AG04450 (cell line): ENCODE data around the gene CLDN12. TPM values are rescaled to one million over a fixed set of nuclear protein-coding genes. Genes with fewer than 3 reads are reported as not detected.
"Not testable (repeated sequence)": the region's sequence is repeated elsewhere in the genome, so short reads cannot be mapped to it uniquely, and the experiment has no call there.

Experiments
- CTCF ChIA-PET: fragments of 300-600, 350-600 bp; formaldehyde crosslinking; extraction: SDS; loops from one replicate; lab custom pipeline; 2022; ENCODE audit warnings: antibody characterized with exemption, inconsistent platforms; lab: Charles Lee
- POLR2A ChIA-PET: fragments of 350-600 bp; formaldehyde crosslinking; extraction: SDS; loops from one replicate; lab custom pipeline; 2021; ENCODE audit warnings: antibody characterized with exemption, inconsistent platforms; lab: Yijun Ruan, JAX
- DNase-seq: peaks from one replicate; pipeline ENCODE4 v3.0.0-alpha.2; 2011; ENCODE audit warnings: low read depth, low spot score
- H3K27ac ChIP-seq: one replicate; pipeline ENCODE4 v1.5.1; 2012; ENCODE audit warnings: low read depth, low read length, control low read depth
- H3K27me3 ChIP-seq: one replicate; pipeline ENCODE4 v1.6.0; 2012; ENCODE audit warnings: low read length; ENCODE audit not compliant: control insufficient read depth, insufficient read depth
- H3K4me3 ChIP-seq: 2 replicates; pipeline ENCODE4 v1.5.1; 2011; ENCODE audit warnings: mild to moderate bottlenecking, low read depth, low read length, control low read depth
- H3K9me3 ChIP-seq: 2 replicates; pipeline ENCODE4 v1.5.1; 2012; ENCODE audit warnings: low read length; ENCODE audit not compliant: control insufficient read depth, insufficient read depth
- polyA plus RNA-seq: library from polyadenylated mRNA; depleted of rRNA; stranded (reverse); fragments of >200 nt; gene quantifications from 2 replicates; pipeline ENCODE4 v1.2.3, GENCODE V29; 2011; rRNA removed
- TF ChIP-seq, protein P1 (sequence below): IDR thresholded peaks from 2 replicates; pipeline ENCODE4 v1.5.1; 2011; ENCODE audit warnings: low read depth, low read length, control low read depth, inconsistent platforms

The CLDN12 gene
- polyA plus RNA-seq, 1 experiment = 41.6 TPM

DNA sequence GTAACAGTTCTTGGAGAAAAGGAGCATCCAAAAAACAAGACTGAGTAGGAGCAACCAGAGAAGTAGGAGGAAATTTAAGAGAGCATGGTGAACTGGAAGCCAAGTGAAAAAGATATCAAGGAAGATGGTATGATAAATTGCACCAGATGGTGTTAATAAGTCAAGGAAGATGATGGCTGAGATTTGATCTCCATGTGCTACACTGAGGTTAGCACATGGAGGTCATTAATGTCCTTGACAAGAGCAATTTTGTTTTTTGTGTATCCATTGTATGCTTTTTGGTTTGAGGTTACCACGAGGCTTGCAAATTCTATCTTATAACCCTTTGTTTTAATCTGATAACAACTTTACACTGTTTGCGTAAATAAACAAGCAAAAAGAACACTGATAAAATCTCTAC, 54.8 kb downstream of the CLDN12 start:
- Histone ChIP-seq H3K4me3 (no peak overlapping the region), H3K27ac (no peak overlapping the region), H3K9me3 (no peaks in the 10 kb centered on the region), H3K27me3 (no peaks in the 10 kb centered on the region)
- POLR2A ChIA-PET = no interaction called here
- TF ChIP-seq, protein P1, sequence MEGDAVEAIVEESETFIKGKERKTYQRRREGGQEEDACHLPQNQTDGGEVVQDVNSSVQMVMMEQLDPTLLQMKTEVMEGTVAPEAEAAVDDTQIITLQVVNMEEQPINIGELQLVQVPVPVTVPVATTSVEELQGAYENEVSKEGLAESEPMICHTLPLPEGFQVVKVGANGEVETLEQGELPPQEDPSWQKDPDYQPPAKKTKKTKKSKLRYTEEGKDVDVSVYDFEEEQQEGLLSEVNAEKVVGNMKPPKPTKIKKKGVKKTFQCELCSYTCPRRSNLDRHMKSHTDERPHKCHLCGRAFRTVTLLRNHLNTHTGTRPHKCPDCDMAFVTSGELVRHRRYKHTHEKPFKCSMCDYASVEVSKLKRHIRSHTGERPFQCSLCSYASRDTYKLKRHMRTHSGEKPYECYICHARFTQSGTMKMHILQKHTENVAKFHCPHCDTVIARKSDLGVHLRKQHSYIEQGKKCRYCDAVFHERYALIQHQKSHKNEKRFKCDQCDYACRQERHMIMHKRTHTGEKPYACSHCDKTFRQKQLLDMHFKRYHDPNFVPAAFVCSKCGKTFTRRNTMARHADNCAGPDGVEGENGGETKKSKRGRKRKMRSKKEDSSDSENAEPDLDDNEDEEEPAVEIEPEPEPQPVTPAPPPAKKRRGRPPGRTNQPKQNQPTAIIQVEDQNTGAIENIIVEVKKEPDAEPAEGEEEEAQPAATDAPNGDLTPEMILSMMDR = no peak
- no peak for DNase-seq
- CTCF ChIA-PET = interaction anchor here (0.7 kb wide), 1 partner anchor 987 kb away, joined by 4 read pairs; no protein-coding TSS in a partner anchor

DNA sequence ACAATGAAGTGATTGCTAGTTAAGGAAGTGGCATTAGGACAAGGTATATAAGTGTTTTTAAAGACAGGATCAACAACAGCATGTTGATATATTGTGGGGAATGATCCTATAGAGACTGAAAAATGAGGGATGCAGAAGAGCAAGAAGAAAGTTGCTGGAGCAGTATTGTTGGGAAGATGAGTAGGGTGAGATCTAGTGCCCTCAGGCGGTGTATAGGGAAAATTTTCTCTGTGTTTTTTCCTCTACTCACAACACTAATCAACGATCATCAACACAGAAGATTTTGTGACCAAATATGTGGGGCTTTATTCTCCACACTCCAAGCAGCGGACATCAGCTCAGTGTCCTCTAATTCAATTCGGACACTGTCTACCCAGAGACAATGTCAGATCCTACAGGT, 56.6 kb downstream of the CLDN12 start:
- TF ChIP-seq, protein P1 = peak; percentile 45; the same call in 1 of the 2 replicates
- POLR2A ChIA-PET = no interaction called here
- CTCF ChIA-PET = no interaction called here
- DNase-seq = no peak
- Histone ChIP-seq H3K27me3 (no peaks in the 10 kb centered on the region), H3K4me3 (no peak overlapping the region), H3K27ac (no peak overlapping the region), H3K9me3 (peaks cover 7% of the 10 kb centered on the region)

DNA sequence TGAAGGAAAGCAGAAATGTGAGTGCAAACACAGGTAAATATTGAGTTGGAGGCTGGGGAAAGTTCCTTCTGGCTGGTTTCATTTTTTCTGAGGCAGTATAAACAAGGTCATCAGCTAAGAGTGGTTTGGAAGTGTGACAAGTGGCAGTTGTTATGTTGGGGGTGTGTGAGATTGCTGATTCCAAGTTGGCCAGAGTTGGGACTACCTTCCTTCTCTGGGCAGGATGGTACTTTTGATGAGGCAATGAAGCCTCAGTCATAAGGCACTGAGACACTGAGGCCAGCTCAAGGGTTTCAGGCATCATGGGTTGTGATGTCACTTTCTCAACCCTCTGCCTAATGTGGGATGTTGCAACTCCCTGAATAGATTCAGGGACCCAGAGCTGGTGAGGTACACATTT, 58.0 kb downstream of the CLDN12 start:
- TF ChIP-seq, protein P1 = no peak
- ChIA-PET CTCF (no interaction called here), POLR2A (no interaction called here)
- no peak overlapping the region for H3K4me3 ChIP-seq
- no peaks in the 10 kb centered on the region for H3K27me3 ChIP-seq
- DNase-seq = no peak
- H3K9me3 ChIP-seq = peaks cover 7% of the 10 kb centered on the region
- no peak overlapping the region for H3K27ac ChIP-seq

DNA sequence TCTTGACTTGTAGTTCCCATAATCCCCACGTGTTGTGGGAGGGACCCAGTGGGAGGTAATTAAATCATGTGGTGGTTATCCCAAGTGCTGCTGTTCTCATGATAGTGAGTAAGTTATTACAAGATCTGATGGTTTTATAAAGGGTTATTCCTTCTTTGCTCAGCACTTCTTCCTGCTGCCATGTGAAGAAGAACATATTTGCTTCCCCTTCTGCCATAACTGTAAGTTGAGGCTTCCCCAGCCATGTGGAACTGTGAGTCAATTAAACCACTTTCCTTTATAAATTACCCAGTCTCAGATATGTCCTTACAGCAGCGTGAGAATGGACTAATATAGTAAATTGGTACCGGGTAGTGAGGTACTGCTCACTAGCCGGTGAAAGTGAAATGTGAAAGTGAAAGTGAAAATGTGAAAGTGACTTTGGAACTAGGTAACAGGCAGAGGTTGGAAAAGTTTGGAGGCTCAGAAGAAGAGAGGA, 59.9 kb downstream of the CLDN12 start:
- CTCF ChIA-PET, H3K9me3 ChIP-seq, H3K27ac ChIP-seq, DNase-seq, POLR2A ChIA-PET, H3K27me3 ChIP-seq: not testable (repeated sequence)
- peak overlapping the region; percentile 7; the same call in 1 of the 2 replicates for H3K4me3 ChIP-seq

Other genes with a start within 250 kb of the CLDN12 start
- gene STEAP1, start 249.0 kb upstream of the CLDN12 start, polyA plus RNA-seq = 6.8 and 10.1 TPM in 2 replicates
- 5.4 and 6.4 TPM in 2 replicates for gene STEAP2, start 191.7 kb upstream of the CLDN12 start, polyA plus RNA-seq
- gene CFAP69, start 158.3 kb upstream of the CLDN12 start, polyA plus RNA-seq = 2.0 and 2.4 TPM in 2 replicates
- not detected in 2 replicates for gene FAM237B, start 82.2 kb upstream of the CLDN12 start, polyA plus RNA-seq
- 15.8 and 30.0 TPM in 2 replicates for gene GTPBP10, start 56.7 kb upstream of the CLDN12 start, polyA plus RNA-seq
- gene PTTG1IP2, start 66.2 kb downstream of the CLDN12 start, polyA plus RNA-seq = not detected in 2 replicates
- gene CDK14, start 192.9 kb downstream of the CLDN12 start, polyA plus RNA-seq = 24.6 and 28.4 TPM in 2 replicates